ENCODE data around the gene PEDS1.
"Not testable (repeated sequence)": the region's sequence is repeated elsewhere in the genome, so short reads cannot be mapped to it uniquely, and the experiment has no call there.

PEDS1 gene

GRCh38 chr20:50153500-50154377 lies at the start of gene PEDS1:
Gene PEDS1 (minus strand): TSS chr20:50153723. CDS start chr20:50153637, 86 bp downstream.
- Histone ChIP-seq H3K4me3 (ENCODE audit: low read depth, low read length) (peak within 1 kb of the TSS; percentile 86), H3K36me3 (ENCODE audit: control insufficient read depth, insufficient read depth, low read length) (peaks cover 6% of the 10 kb centered on the region), H3K4me1 (ENCODE audit: control insufficient read depth, insufficient read depth, low read length) (peaks cover 5% of the 10 kb centered on the region), H3K9ac (ENCODE audit: low read depth, low read length) (peak within 1 kb of the TSS; percentile 79), H3K27me3 (ENCODE audit: control insufficient read depth, insufficient read depth, low read length) (peaks cover 2% of the 10 kb centered on the region), H3K9me3 (ENCODE audit: control insufficient read depth, insufficient read depth, low read length) (no peaks in the 10 kb centered on the region)

- Histone ChIP-seq H3K9me3 (ENCODE audit: control insufficient read depth, insufficient read depth, low read length) (no peaks in the 10 kb centered on the region), H3K9ac (ENCODE audit: low read depth, low read length) (no peak overlapping the region), H3K27me3 (ENCODE audit: control insufficient read depth, insufficient read depth, low read length) (no peaks in the 10 kb centered on the region), H3K36me3 (ENCODE audit: control insufficient read depth, insufficient read depth, low read length) (no peaks in the 10 kb centered on the region), H3K4me3 (ENCODE audit: low read depth, low read length) (no peak overlapping the region), H3K4me1 (ENCODE audit: control insufficient read depth, insufficient read depth, low read length) (peaks cover 2% of the 10 kb centered on the region)
These were observed 49.2 kb upstream of the PEDS1 start for GRCh38 chr20:50202677-50203076.

GRCh38 chr20:50201710-50202109 lies 48.2 kb upstream of the PEDS1 start:
- H3K27me3 ChIP-seq (ENCODE audit: control insufficient read depth, insufficient read depth, low read length); H3K9me3 ChIP-seq (ENCODE audit: control insufficient read depth, insufficient read depth, low read length); H3K36me3 ChIP-seq (ENCODE audit: control insufficient read depth, insufficient read depth, low read length); H3K4me1 ChIP-seq (ENCODE audit: control insufficient read depth, insufficient read depth, low read length); H3K9ac ChIP-seq (ENCODE audit: low read depth, low read length); H3K4me3 ChIP-seq (ENCODE audit: low read depth, low read length): not testable (repeated sequence)

GRCh38 chr20:50200482-50201104 lies 47.1 kb upstream of the PEDS1 start:
- Histone ChIP-seq H3K36me3 (ENCODE audit: control insufficient read depth, insufficient read depth, low read length) (no peaks in the 10 kb centered on the region), H3K4me3 (ENCODE audit: low read depth, low read length) (no peak overlapping the region), H3K9me3 (ENCODE audit: control insufficient read depth, insufficient read depth, low read length) (no peaks in the 10 kb centered on the region), H3K9ac (ENCODE audit: low read depth, low read length) (no peak overlapping the region), H3K4me1 (ENCODE audit: control insufficient read depth, insufficient read depth, low read length) (peaks cover 2% of the 10 kb centered on the region), H3K27me3 (ENCODE audit: control insufficient read depth, insufficient read depth, low read length) (no peaks in the 10 kb centered on the region)

GRCh38 chr20:50199703-50200102 lies 46.2 kb upstream of the PEDS1 start:
- no peak overlapping the region for H3K9ac ChIP-seq (ENCODE audit: low read depth, low read length)
- H3K9me3 ChIP-seq (ENCODE audit: control insufficient read depth, insufficient read depth, low read length): no peaks in the 10 kb centered on the region
- H3K4me3 ChIP-seq (ENCODE audit: low read depth, low read length): no peak overlapping the region
- H3K27me3 ChIP-seq (ENCODE audit: control insufficient read depth, insufficient read depth, low read length): no peaks in the 10 kb centered on the region
- H3K36me3 ChIP-seq (ENCODE audit: control insufficient read depth, insufficient read depth, low read length): no peaks in the 10 kb centered on the region
- peaks cover 2% of the 10 kb centered on the region for H3K4me1 ChIP-seq (ENCODE audit: control insufficient read depth, insufficient read depth, low read length)

GRCh38 chr20:50198716-50199115 lies 45.2 kb upstream of the PEDS1 start:
- H3K36me3 ChIP-seq (ENCODE audit: control insufficient read depth, insufficient read depth, low read length): no peaks in the 10 kb centered on the region

GRCh38 chr20:50198180-50198666 lies 44.7 kb upstream of the PEDS1 start:
- Histone ChIP-seq H3K36me3 (ENCODE audit: control insufficient read depth, insufficient read depth, low read length) (no peaks in the 10 kb centered on the region), H3K9me3 (ENCODE audit: control insufficient read depth, insufficient read depth, low read length) (no peaks in the 10 kb centered on the region), H3K9ac (ENCODE audit: low read depth, low read length) (no peak overlapping the region)

More at GRCh38 chr20:50198716-50199115, 45.2 kb upstream of the PEDS1 start:
- no peak overlapping the region for H3K4me3 ChIP-seq (ENCODE audit: low read depth, low read length)
- no peaks in the 10 kb centered on the region for H3K27me3 ChIP-seq (ENCODE audit: control insufficient read depth, insufficient read depth, low read length)
- H3K9me3 ChIP-seq (ENCODE audit: control insufficient read depth, insufficient read depth, low read length): no peaks in the 10 kb centered on the region
- H3K4me1 ChIP-seq (ENCODE audit: control insufficient read depth, insufficient read depth, low read length): peaks cover 3% of the 10 kb centered on the region
- no peak overlapping the region for H3K9ac ChIP-seq (ENCODE audit: low read depth, low read length)

GRCh38 chr20:50197463-50198179 lies 44.1 kb upstream of the PEDS1 start:
- Histone ChIP-seq H3K27me3 (ENCODE audit: control insufficient read depth, insufficient read depth, low read length) (no peaks in the 10 kb centered on the region), H3K9ac (ENCODE audit: low read depth, low read length) (no peak overlapping the region), H3K9me3 (ENCODE audit: control insufficient read depth, insufficient read depth, low read length) (no peaks in the 10 kb centered on the region), H3K4me1 (ENCODE audit: control insufficient read depth, insufficient read depth, low read length) (peaks cover 6% of the 10 kb centered on the region), H3K36me3 (ENCODE audit: control insufficient read depth, insufficient read depth, low read length) (no peaks in the 10 kb centered on the region), H3K4me3 (ENCODE audit: low read depth, low read length) (no peak overlapping the region)

More at GRCh38 chr20:50198180-50198666, 44.7 kb upstream of the PEDS1 start:
- Histone ChIP-seq H3K27me3 (ENCODE audit: control insufficient read depth, insufficient read depth, low read length) (no peaks in the 10 kb centered on the region), H3K4me1 (ENCODE audit: control insufficient read depth, insufficient read depth, low read length) (peaks cover 5% of the 10 kb centered on the region), H3K4me3 (ENCODE audit: low read depth, low read length) (no peak overlapping the region)

GRCh38 chr20:50196896-50197295 lies 43.4 kb upstream of the PEDS1 start:
- Histone ChIP-seq H3K4me1 (ENCODE audit: control insufficient read depth, insufficient read depth, low read length) (peaks cover 6% of the 10 kb centered on the region), H3K9ac (ENCODE audit: low read depth, low read length) (no peak overlapping the region), H3K36me3 (ENCODE audit: control insufficient read depth, insufficient read depth, low read length) (no peaks in the 10 kb centered on the region), H3K9me3 (ENCODE audit: control insufficient read depth, insufficient read depth, low read length) (no peaks in the 10 kb centered on the region), H3K27me3 (ENCODE audit: control insufficient read depth, insufficient read depth, low read length) (no peaks in the 10 kb centered on the region), H3K4me3 (ENCODE audit: low read depth, low read length) (no peak overlapping the region)

- Histone ChIP-seq H3K27me3 (ENCODE audit: control insufficient read depth, insufficient read depth, low read length) (no peaks in the 10 kb centered on the region), H3K4me3 (ENCODE audit: low read depth, low read length) (no peak overlapping the region), H3K36me3 (ENCODE audit: control insufficient read depth, insufficient read depth, low read length) (no peaks in the 10 kb centered on the region), H3K4me1 (ENCODE audit: control insufficient read depth, insufficient read depth, low read length) (peaks cover 6% of the 10 kb centered on the region), H3K9ac (ENCODE audit: low read depth, low read length) (no peak overlapping the region), H3K9me3 (ENCODE audit: control insufficient read depth, insufficient read depth, low read length) (no peaks in the 10 kb centered on the region)
These were observed 42.7 kb upstream of the PEDS1 start for GRCh38 chr20:50196248-50196647.

- Histone ChIP-seq H3K36me3 (ENCODE audit: control insufficient read depth, insufficient read depth, low read length) (no peaks in the 10 kb centered on the region), H3K27me3 (ENCODE audit: control insufficient read depth, insufficient read depth, low read length) (no peaks in the 10 kb centered on the region), H3K4me3 (ENCODE audit: low read depth, low read length) (no peak overlapping the region), H3K9ac (ENCODE audit: low read depth, low read length) (no peak overlapping the region), H3K4me1 (ENCODE audit: control insufficient read depth, insufficient read depth, low read length) (peaks cover 6% of the 10 kb centered on the region), H3K9me3 (ENCODE audit: control insufficient read depth, insufficient read depth, low read length) (no peaks in the 10 kb centered on the region)
These were observed 42.1 kb upstream of the PEDS1 start for GRCh38 chr20:50195524-50196120.

Data from iPS-15b (cell line).